SH-SY5Y (cell line): Measurements from ENCODE around the gene ITPK1.

Experiments used
- GATA2 ChIP-seq: IDR thresholded peaks from 2 replicates; pipeline ENCODE4 v1.6.1; 2011; ENCODE audit warnings: mild to moderate bottlenecking, low read depth, low read length
- GATA3 ChIP-seq: IDR thresholded peaks from 2 replicates; pipeline ENCODE4 v1.6.1; 2011; ENCODE audit warnings: low read depth, mild to moderate bottlenecking, low read length, moderate library complexity

The ITPK1 gene

GRCh38 chr14:92978229-92979021 is 137.3 kb downstream of the ITPK1 start:
- TF ChIP-seq GATA3 (no peak), GATA2 (no peak)

- TF ChIP-seq GATA2: no peak
- TF ChIP-seq GATA3: no peak
Observed at GRCh38 chr14:92976268-92976667, 139.5 kb downstream of the ITPK1 start.

- TF ChIP-seq GATA2 (no peak), GATA3 (no peak)
Observed at GRCh38 chr14:92974541-92975345, 141.0 kb downstream of the ITPK1 start.

GRCh38 chr14:92973798-92974372 is 141.8 kb downstream of the ITPK1 start:
- TF ChIP-seq GATA2 (no peak), GATA3 (no peak)

- no peak for TF ChIP-seq GATA3
- TF ChIP-seq GATA2: no peak
Observed at GRCh38 chr14:92973261-92973797, 142.4 kb downstream of the ITPK1 start.

- TF ChIP-seq GATA2 (no peak), GATA3 (no peak)
Observed at GRCh38 chr14:92971601-92972180, 144.0 kb downstream of the ITPK1 start.

GRCh38 chr14:92970271-92970670 is 145.5 kb downstream of the ITPK1 start:
- no peak for TF ChIP-seq GATA2
- TF ChIP-seq GATA3: no peak

- TF ChIP-seq GATA3 (no peak), GATA2 (no peak)
Observed at GRCh38 chr14:92969871-92970270, 145.9 kb downstream of the ITPK1 start.

GRCh38 chr14:92969430-92969829 is 146.3 kb downstream of the ITPK1 start:
- no peak for TF ChIP-seq GATA2
- TF ChIP-seq GATA3: no peak

GRCh38 chr14:92968291-92969020 is 147.3 kb downstream of the ITPK1 start:
- TF ChIP-seq GATA3 (no peak), GATA2 (no peak)

GRCh38 chr14:92967346-92967926 is 148.3 kb downstream of the ITPK1 start:
- no peak for TF ChIP-seq GATA2
- TF ChIP-seq GATA3: no peak

GRCh38 chr14:92965281-92965680 is 150.4 kb downstream of the ITPK1 start:
- no peak for TF ChIP-seq GATA2
- TF ChIP-seq GATA3: no peak
